Amygdala (tissue), 56 donors: ENCODE measurements around the gene RPH3AL.

Experiments used
- DNase-seq, 56 donors: peaks; one replicate each; lab custom pipeline; 2025; lab: John Stamatoyannopoulos, UW

RPH3AL gene

GRCh38 chr17:337866-338265 lies 14.7 kb downstream of the RPH3AL start:
- DNase-seq = peak in 5 of 56 donors; percentile 6 to 40 (median 21)

GRCh38 chr17:337453-337852 lies 15.2 kb downstream of the RPH3AL start:
- no peak for DNase-seq

- DNase-seq = no peak
Observed at GRCh38 chr17:337022-337420, 15.6 kb downstream of the RPH3AL start.

GRCh38 chr17:336110-337021 lies 16.2 kb downstream of the RPH3AL start:
- DNase-seq = peak in 2 of 56 donors; percentile 16 to 20

GRCh38 chr17:335691-336090 lies 16.9 kb downstream of the RPH3AL start:
- no peak for DNase-seq

- DNase-seq = no peak
Observed at GRCh38 chr17:334974-335481, 17.6 kb downstream of the RPH3AL start.

- DNase-seq = peak in 48 of 56 donors; percentile 15 to 78 (median 53)
Observed at GRCh38 chr17:333626-334396, 18.8 kb downstream of the RPH3AL start.

GRCh38 chr17:332558-333322 lies 19.9 kb downstream of the RPH3AL start:
- DNase-seq = peak in 1 of 56 donors; percentile 14

GRCh38 chr17:332023-332422 lies 20.6 kb downstream of the RPH3AL start:
- no peak for DNase-seq

GRCh38 chr17:330993-331701 lies 21.5 kb downstream of the RPH3AL start:
- DNase-seq = peak in 20 of 56 donors; percentile 13 to 68 (median 39)

- no peak for DNase-seq
Observed at GRCh38 chr17:329784-330420, 22.7 kb downstream of the RPH3AL start.

- no peak for DNase-seq
Observed at GRCh38 chr17:327971-328370, 24.6 kb downstream of the RPH3AL start.

- no peak for DNase-seq
Observed at GRCh38 chr17:327296-327695, 25.3 kb downstream of the RPH3AL start.

- DNase-seq = no peak
Observed at GRCh38 chr17:326010-326621, 26.5 kb downstream of the RPH3AL start.

- DNase-seq = no peak
Observed at GRCh38 chr17:325270-326009, 27.2 kb downstream of the RPH3AL start.

- DNase-seq = no peak
Observed at GRCh38 chr17:323721-324571, 28.7 kb downstream of the RPH3AL start.

- DNase-seq = no peak
Observed at GRCh38 chr17:323181-323580, 29.4 kb downstream of the RPH3AL start.
